Activated T-cell treated with anti-CD3 and anti-CD28 coated beads, Interleukin-2, amount 50 U/mL, for 4 hours (primary cell): Measurements from ENCODE around the gene RYR2. TPM values are rescaled to one million over a fixed set of nuclear protein-coding genes. Genes with fewer than 3 reads are reported as not detected.
A peak's percentile ranks its signal among the peaks of the same experiment; 100 is the strongest.

Experiments
- ATAC-seq, 2 donors: fragments of 200-7000 bp; cut with Tn5 transposase; one replicate each; pipeline ENCODE4 v1.10.0; 2021
- DNase-seq: peaks from one replicate; pipeline ENCODE4 v3.0.0-alpha.2; 2020
- H3K27me3 Mint-ChIP-seq: one replicate; pipeline ENCODE4 v1.8.0; 2021; ENCODE audit warnings: low read depth, mixed read lengths
- H3K36me3 Mint-ChIP-seq: one replicate; pipeline ENCODE4 v1.8.0; 2022; ENCODE audit warnings: mixed read lengths; ENCODE audit not compliant: insufficient read depth
- H3K4me1 Mint-ChIP-seq: one replicate; pipeline ENCODE4 v1.8.0; 2021; ENCODE audit warnings: low read depth, mixed read lengths
- H3K4me3 Mint-ChIP-seq: one replicate; pipeline ENCODE4 v1.8.0; 2021; ENCODE audit warnings: mild to moderate bottlenecking, moderate library complexity, mixed read lengths
- H3K9me3 Mint-ChIP-seq: one replicate; pipeline ENCODE4 v1.8.0; 2021; ENCODE audit warnings: mixed read lengths
- total RNA-seq, 3 donors: library from RNA; stranded (reverse); gene quantifications; one replicate each; pipeline ENCODE4 v1.2.1, GENCODE V29; 2021

The RYR2 gene
- total RNA-seq, 3 donors from 2014 or later, result 0.05 to 0.08 (median 0.05) TPM

GRCh38 chr1:237042892-237043576 lies 1.1 kb downstream of the RYR2 start:
- Mint-ChIP-seq H3K27me3 (peaks cover 51% of the 10 kb centered on the region), H3K4me1 (peaks cover 11% of the 10 kb centered on the region), H3K36me3 (no peaks in the 10 kb centered on the region), H3K4me3 (no peak overlapping the region), H3K9me3 (no peaks in the 10 kb centered on the region)
- DNase-seq, result no peak
- peak in 1 of 2 donors; percentile 17 for ATAC-seq

GRCh38 chr1:237043846-237044636 lies 2.1 kb downstream of the RYR2 start:
- no peak for ATAC-seq
- Mint-ChIP-seq H3K4me1 (peaks cover 11% of the 10 kb centered on the region), H3K27me3 (peaks cover 46% of the 10 kb centered on the region), H3K9me3 (no peaks in the 10 kb centered on the region), H3K36me3 (no peaks in the 10 kb centered on the region), H3K4me3 (no peak overlapping the region)
- DNase-seq, result no peak

- Mint-ChIP-seq H3K9me3 (no peaks in the 10 kb centered on the region), H3K4me1 (peaks cover 11% of the 10 kb centered on the region), H3K36me3 (no peaks in the 10 kb centered on the region), H3K27me3 (peaks cover 48% of the 10 kb centered on the region), H3K4me3 (no peak overlapping the region)
- ATAC-seq, result no peak
- no peak for DNase-seq
Observed at GRCh38 chr1:237045278-237046016, 3.5 kb downstream of the RYR2 start.

GRCh38 chr1:237048803-237049202 lies 6.8 kb downstream of the RYR2 start:
- Mint-ChIP-seq H3K4me1 (no peaks in the 10 kb centered on the region), H3K4me3 (no peak overlapping the region), H3K9me3 (no peaks in the 10 kb centered on the region), H3K36me3 (no peaks in the 10 kb centered on the region), H3K27me3 (peaks cover 26% of the 10 kb centered on the region)
- DNase-seq (no peak), ATAC-seq (no peak)

GRCh38 chr1:237050185-237050584 lies 8.2 kb downstream of the RYR2 start:
- no peaks in the 10 kb centered on the region for H3K4me1 Mint-ChIP-seq
- no peak for ATAC-seq
- H3K4me3 Mint-ChIP-seq, result no peak overlapping the region
- H3K9me3 Mint-ChIP-seq, result no peaks in the 10 kb centered on the region
- peaks cover 25% of the 10 kb centered on the region for H3K27me3 Mint-ChIP-seq
- H3K36me3 Mint-ChIP-seq, result no peaks in the 10 kb centered on the region
- DNase-seq, result no peak

- Mint-ChIP-seq H3K4me1 (no peaks in the 10 kb centered on the region), H3K9me3 (no peaks in the 10 kb centered on the region), H3K36me3 (no peaks in the 10 kb centered on the region), H3K27me3 (peaks cover 24% of the 10 kb centered on the region), H3K4me3 (no peak overlapping the region)
- no peak for DNase-seq
- no peak for ATAC-seq
Observed at GRCh38 chr1:237050915-237051314, 8.9 kb downstream of the RYR2 start.

- H3K9me3 Mint-ChIP-seq, result no peaks in the 10 kb centered on the region
- no peak for DNase-seq
- H3K4me3 Mint-ChIP-seq, result no peak overlapping the region
- H3K36me3 Mint-ChIP-seq, result no peaks in the 10 kb centered on the region
- peaks cover 27% of the 10 kb centered on the region for H3K27me3 Mint-ChIP-seq
- no peak for ATAC-seq
- H3K4me1 Mint-ChIP-seq, result no peaks in the 10 kb centered on the region
Observed at GRCh38 chr1:237054313-237054712, 12.3 kb downstream of the RYR2 start.

GRCh38 chr1:237058470-237058869 lies 16.5 kb downstream of the RYR2 start:
- H3K27me3 Mint-ChIP-seq, result peaks cover 20% of the 10 kb centered on the region
- DNase-seq (no peak), ATAC-seq (no peak)
- no peak overlapping the region for H3K4me3 Mint-ChIP-seq
- no peaks in the 10 kb centered on the region for H3K9me3 Mint-ChIP-seq
- no peaks in the 10 kb centered on the region for H3K36me3 Mint-ChIP-seq
- H3K4me1 Mint-ChIP-seq, result no peaks in the 10 kb centered on the region

- Mint-ChIP-seq H3K4me1 (no peaks in the 10 kb centered on the region), H3K27me3 (peaks cover 17% of the 10 kb centered on the region), H3K4me3 (no peak overlapping the region), H3K36me3 (no peaks in the 10 kb centered on the region), H3K9me3 (no peaks in the 10 kb centered on the region)
- no peak for ATAC-seq
- no peak for DNase-seq
Observed at GRCh38 chr1:237059244-237059643, 17.3 kb downstream of the RYR2 start.

- Mint-ChIP-seq H3K36me3 (no peaks in the 10 kb centered on the region), H3K4me3 (no peak overlapping the region), H3K9me3 (no peaks in the 10 kb centered on the region), H3K27me3 (peaks cover 3% of the 10 kb centered on the region), H3K4me1 (no peaks in the 10 kb centered on the region)
- no peak for DNase-seq
- no peak for ATAC-seq
Observed at GRCh38 chr1:237062976-237063375, 21.0 kb downstream of the RYR2 start.

GRCh38 chr1:237065903-237066302 lies 23.9 kb downstream of the RYR2 start:
- no peak for ATAC-seq

GRCh38 chr1:237070519-237070918 lies 28.5 kb downstream of the RYR2 start:
- no peak for ATAC-seq
- Mint-ChIP-seq H3K9me3 (no peaks in the 10 kb centered on the region), H3K4me1 (no peaks in the 10 kb centered on the region), H3K27me3 (peaks cover 13% of the 10 kb centered on the region), H3K36me3 (no peaks in the 10 kb centered on the region), H3K4me3 (no peak overlapping the region)
- DNase-seq, result no peak

More at GRCh38 chr1:237065903-237066302, 23.9 kb downstream of the RYR2 start:
- Mint-ChIP-seq H3K36me3 (no peaks in the 10 kb centered on the region), H3K4me3 (no peak overlapping the region), H3K27me3 (peaks cover 10% of the 10 kb centered on the region), H3K9me3 (no peaks in the 10 kb centered on the region), H3K4me1 (no peaks in the 10 kb centered on the region)
- no peak for DNase-seq

GRCh38 chr1:237071641-237072420 lies 29.8 kb downstream of the RYR2 start:
- Mint-ChIP-seq H3K36me3 (no peaks in the 10 kb centered on the region), H3K4me1 (no peaks in the 10 kb centered on the region)
- ATAC-seq, result no peak

More at GRCh38 chr1:237071641-237072420, 29.8 kb downstream of the RYR2 start:
- no peak for DNase-seq
- Mint-ChIP-seq H3K27me3 (peaks cover 13% of the 10 kb centered on the region), H3K9me3 (no peaks in the 10 kb centered on the region), H3K4me3 (no peak overlapping the region)
